ENCODE data around the gene SH3PXD2A. TPM values are rescaled to one million over a fixed set of nuclear protein-coding genes. Genes with fewer than 3 reads are reported as not detected.

Gene SH3PXD2A
- total and polyA plus RNA-seq, 2 of the 4 experiments (the other 2 are of a cell fraction): 6.3 to 23.0 TPM

GRCh38 chr10:103709341-103709920 is 145.9 kb downstream of the SH3PXD2A start:
- intact Hi-C loops (cut with micrococcal nuclease): no loop called here

More at GRCh38 chr10:103709341-103709920, 145.9 kb downstream of the SH3PXD2A start:
- DNase-seq (peak; percentile 66), ATAC-seq (ENCODE audit: low read depth) (peak; percentile 57)
- Histone ChIP-seq H3K9me1 (ENCODE audit: insufficient read depth, low read length) (peaks cover 8% of the 10 kb centered on the region), H3K4me1 (ENCODE audit: control insufficient read depth, insufficient read depth, low read length) (peaks cover 6% of the 10 kb centered on the region), H3K18ac (ENCODE audit: low read depth, low read length) (no peak overlapping the region), H3K9ac (ENCODE audit: low read depth, low read length) (no peak overlapping the region), H3K56ac (ENCODE audit: extremely low read depth, insufficient read depth, low read length) (no peak overlapping the region), H4K5ac (ENCODE audit: low read depth, low read length) (no peak overlapping the region), H2BK15ac (ENCODE audit: low read depth, low read length) (no peak overlapping the region), H2BK5ac (ENCODE audit: low read depth, low read length, poor library complexity, severe bottlenecking) (no peak overlapping the region), H4K20me1 (ENCODE audit: insufficient read depth, low read length) (peaks cover 4% of the 10 kb centered on the region; the same call in 1 of the 2 replicates), H2BK20ac (ENCODE audit: low read depth, low read length) (peak overlapping the region; percentile 46; the same call in 1 of the 2 replicates), H2AK5ac (ENCODE audit: low read depth, low read length) (no peak overlapping the region), H3K23ac (ENCODE audit: low read depth, low read length) (no peak overlapping the region), H2AK9ac (replicated peaks; ENCODE audit: low read depth, low read length, poor library complexity) (no peak overlapping the region), H2AFZ (replicated peaks; ENCODE audit: low read length, poor library complexity) (peak overlapping the region; percentile 39), H3K9me3 (ENCODE audit: control insufficient read depth, insufficient read depth, low read length) (no peaks in the 10 kb centered on the region), H4K8ac (ENCODE audit: low read depth in 2 of 2, low read length in 2 of 2) (no peak overlapping the region), H3K4me3 (ENCODE audit: insufficient read depth, low read depth, low read length) (no peak overlapping the region), H3K36me3 (ENCODE audit: control insufficient read depth, insufficient read depth, low read length) (no peaks in the 10 kb centered on the region), H3K27ac (ENCODE audit: insufficient read depth, low read length) (no peak overlapping the region), H3K27me3 (ENCODE audit: control insufficient read depth, insufficient read depth, low read length) (no peaks in the 10 kb centered on the region), H2BK120ac (ENCODE audit: low read depth, low read length) (no peak overlapping the region), H3K14ac (replicated peaks; ENCODE audit: low read depth, low read length) (peak overlapping the region; percentile 38; the same call in 1 of the 2 replicates), H3K79me1 (ENCODE audit: low read depth in 1 of 2, low read length in 2 of 2) (peaks cover 0 to 4% of the 10 kb centered on the region in 2 experiments; a peak in 1 of 4 replicates), H3K4ac (ENCODE audit: low read depth, low read length) (no peak overlapping the region), H4K91ac (ENCODE audit: insufficient read depth, low read depth, low read length) (no peak overlapping the region), H3K4me2 (ENCODE audit: low read depth, low read length) (no peak overlapping the region)
- ChIA-PET POLR2A (ENCODE audit: unreplicated experiment) (no interaction called here), CTCF (interaction anchor here (0.6 kb wide), 1 partner anchor 13 kb away, joined by 3 read pairs; no protein-coding TSS in a partner anchor)
- in situ Hi-C loops (cut with MboI; ENCODE audit: low sequenced_read_pairs): loop anchor here (25.0 kb wide), 2 partner anchors 303 to 503 kb away; no protein-coding TSS in a partner anchor
- WGBS, 2 experiments (ENCODE audit: extremely low coverage in 2 of 2, insufficient read length in 1 of 2): 39% methylated on average over 3 of the region's 8 CpGs; no CpG with 5 or more reads in 1 of the 2 experiments
- peak; percentile 41; the same call in 1 of the 2 replicates for TF ChIP-seq USF2 (IDR thresholded peaks at IDR 0.05; ENCODE audit: low read depth, low read length)
- TF ChIP-seq BHLHE40 (IDR thresholded peaks at IDR 0.05; ENCODE audit: low read depth, low read length): no peak
- TF ChIP-seq FOS (IDR thresholded peaks at IDR 0.05; ENCODE audit: low read depth, low read length): 0 out of 2 replicates have a peak, but pooled peaks have one; percentile 6
- no TSS peak for BruUV-seq (replicated peaks)
- dilution Hi-C loops (cut with HindIII; ENCODE audit: low sequenced_read_pairs, unreplicated experiment): loop anchor here (25.0 kb wide), 1 partner anchor 153 kb away; the partner anchor contains the start of gene SH3PXD2A
